Naive thymus-derived CD4-positive, alpha-beta T cell (primary cell): ENCODE data around the gene FOLR1. TPM values are rescaled to one million over a fixed set of nuclear protein-coding genes. Genes with fewer than 3 reads are reported as not detected.

Experiments
- ATAC-seq: fragments of 150-1000 bp; cut with Tn5 transposase; 2 replicates; pipeline ENCODE4 v1.10.0; 2021; ENCODE audit warnings: mild to moderate bottlenecking, moderate library complexity
- CTCF ChIA-PET: fragments of 350-600 bp; sonication (Branson Sonifier 250); formaldehyde crosslinking; loops from one replicate; lab custom pipeline; 2021; ENCODE audit warnings: antibody characterized with exemption; lab: Charles Lee
- POLR2A ChIA-PET: fragments of 350-600 bp; sonication (Branson Sonifier 250); formaldehyde crosslinking; loops from one replicate; lab custom pipeline; 2021; ENCODE audit warnings: antibody characterized with exemption, inconsistent platforms; lab: Charles Lee
- DNase-seq, 9 donors: peaks; one replicate each; pipeline versions ENCODE4 v3.0.0 to v3.0.0-alpha.2; 2020 to 2022; ENCODE audit warnings: mixed read lengths in 1 of 9
- H3K27ac ChIP-seq: one replicate; pipeline ENCODE4 v1.7.0; 2013; ENCODE audit warnings: mild to moderate bottlenecking, low read depth, low read length, moderate library complexity
- H3K27me3 ChIP-seq, 2 donors: one replicate each; pipeline ENCODE4 v1.7.0; 2013; ENCODE audit warnings: low read length in 2 of 2, mild to moderate bottlenecking in 2 of 2, moderate library complexity in 2 of 2; ENCODE audit not compliant: control insufficient read depth in 2 of 2, insufficient read depth in 2 of 2
- H3K36me3 ChIP-seq, 3 experiments: 1 replicate in 2 of 3; 2 replicates in 1 of 3; pipeline ENCODE4 v1.7.0; 2013; ENCODE audit warnings: low read length in 3 of 3, mild to moderate bottlenecking in 3 of 3, moderate library complexity in 1 of 3; ENCODE audit not compliant: insufficient read depth in 3 of 3, control insufficient read depth in 2 of 3
- H3K4me1 ChIP-seq, 2 donors: one replicate each; pipeline ENCODE4 v1.7.0; 2013; ENCODE audit warnings: low read length in 2 of 2, mild to moderate bottlenecking in 2 of 2, moderate library complexity in 1 of 2; ENCODE audit not compliant: control insufficient read depth in 2 of 2, insufficient read depth in 2 of 2
- H3K4me3 ChIP-seq: 2 replicates; pipeline ENCODE4 v1.7.0; 2013; ENCODE audit warnings: mild to moderate bottlenecking, low read length
- H3K9me3 ChIP-seq, 3 experiments: 1 replicate in 2 of 3; 2 replicates in 1 of 3; pipeline ENCODE4 v1.7.0; 2013; ENCODE audit warnings: low read length in 3 of 3; ENCODE audit not compliant: control insufficient read depth in 2 of 3
- H3K27ac Mint-ChIP-seq, 9 donors: one replicate each; pipeline ENCODE4 v1.8.0; 2020 to 2022; ENCODE audit warnings: mixed read lengths in 9 of 9, mild to moderate bottlenecking in 8 of 9, moderate library complexity in 5 of 9, inconsistent platforms in 2 of 9
- H3K27me3 Mint-ChIP-seq, 5 donors: one replicate each; pipeline ENCODE4 v1.8.0; 2021 to 2022; ENCODE audit warnings: mixed read lengths in 5 of 5, mild to moderate bottlenecking in 1 of 5
- H3K36me3 Mint-ChIP-seq, 5 donors: one replicate each; pipeline ENCODE4 v1.8.0; 2020 to 2022; ENCODE audit warnings: mixed read lengths in 5 of 5, mild to moderate bottlenecking in 3 of 5, inconsistent platforms in 1 of 5
- H3K4me1 Mint-ChIP-seq, 7 donors: one replicate each; pipeline ENCODE4 v1.8.0; 2020 to 2022; ENCODE audit warnings: mixed read lengths in 7 of 7, mild to moderate bottlenecking in 3 of 7, inconsistent platforms in 1 of 7
- H3K4me3 Mint-ChIP-seq, 10 donors: one replicate each; pipeline ENCODE4 v1.8.0; 2020 to 2022; ENCODE audit warnings: mild to moderate bottlenecking in 10 of 10, mixed read lengths in 10 of 10, moderate library complexity in 6 of 10, inconsistent platforms in 2 of 10
- H3K9me3 Mint-ChIP-seq, 11 donors: one replicate each; pipeline ENCODE4 v1.8.0; 2020 to 2022; ENCODE audit warnings: mixed read lengths in 11 of 11, mild to moderate bottlenecking in 4 of 11, inconsistent platforms in 1 of 11, moderate library complexity in 1 of 11
- intact Hi-C, 2 donors: fragments of 100-400 bp; cut with micrococcal nuclease; formaldehyde crosslinking; loops; one replicate each; pipeline ENCODE4 v1.15.1; 2023
- polyA plus RNA-seq, 2 donors: library from polyadenylated mRNA; unstranded; fragments of 300-500 nt; fragmentation: Illumina TruSeq; gene quantifications; one replicate each; pipeline ENCODE4 v1.2.3, GENCODE V29; 2021
- total RNA-seq, 6 experiments: library from RNA in 5 of 6; stranded (reverse) in 5 of 6; gene quantifications; 1 replicate in 5 of 6; 2 replicates in 1 of 6; pipeline ENCODE4 v1.2.3 and lab custom pipeline; 2021 to 2026

The FOLR1 gene
- total and polyA plus RNA-seq, 7 experiments from 2014 or later = not detected

GRCh38 chr11:72228844-72229231 is 36.9 kb downstream of the FOLR1 start:
- H3K36me3 Mint-ChIP-seq = peaks cover 0 to 18% (median 0%) of the 10 kb centered on the region in 5 donors
- H3K27ac ChIP-seq = no peak overlapping the region
- H3K27ac Mint-ChIP-seq = peak overlapping the region in 3 of 9 donors; percentile 23 to 62 (median 59)
- H3K27me3 Mint-ChIP-seq = no peaks in the 10 kb centered on the region
- no peaks in the 10 kb centered on the region for H3K9me3 Mint-ChIP-seq
- peaks cover 0 to 66% (median 0%) of the 10 kb centered on the region in 3 experiments for H3K36me3 ChIP-seq
- H3K4me3 ChIP-seq = no peak overlapping the region
- intact Hi-C loops = loop anchor here in 1 of 2 donors (10.0 kb wide), 2 partner anchors 1136 to 1954 kb away; partner anchors contain the start of gene PPFIA1
- ChIA-PET CTCF (no interaction called here), POLR2A (interaction anchor here (1.5 kb wide), 1 partner anchor 12 kb away, joined by 3 read pairs; no protein-coding TSS in a partner anchor)
- H3K9me3 ChIP-seq = no peaks in the 10 kb centered on the region
- H3K4me1 Mint-ChIP-seq = peaks cover 0 to 20% (median 16%) of the 10 kb centered on the region in 7 donors
- peaks cover 4 to 7% of the 10 kb centered on the region in 2 donors for H3K4me1 ChIP-seq
- H3K27me3 ChIP-seq = no peaks in the 10 kb centered on the region
- DNase-seq (peak in 1 of 9 donors; percentile 14), ATAC-seq (no peak)
- no peak overlapping the region for H3K4me3 Mint-ChIP-seq

GRCh38 chr11:72229336-72229924 is 37.5 kb downstream of the FOLR1 start:
- Histone ChIP-seq H3K4me3 (no peak overlapping the region), H3K27me3 (no peaks in the 10 kb centered on the region), H3K36me3 (peaks cover 0 to 66% (median 0%) of the 10 kb centered on the region in 3 experiments), H3K9me3 (no peaks in the 10 kb centered on the region), H3K27ac (no peak overlapping the region), H3K4me1 (peaks cover 4 to 7% of the 10 kb centered on the region in 2 donors)
- CTCF ChIA-PET = no interaction called here
- Mint-ChIP-seq H3K27ac (peak overlapping the region in 2 of 9 donors; percentile 23 to 60), H3K36me3 (peaks cover 0 to 23% (median 2%) of the 10 kb centered on the region in 5 donors), H3K9me3 (no peaks in the 10 kb centered on the region), H3K4me3 (no peak overlapping the region), H3K4me1 (peaks cover 0 to 20% (median 16%) of the 10 kb centered on the region in 7 donors), H3K27me3 (no peaks in the 10 kb centered on the region)
- DNase-seq (peak in 1 of 9 donors; percentile 12), ATAC-seq (no peak)
- POLR2A ChIA-PET = interaction anchor here (1.5 kb wide), 1 partner anchor 11 kb away, joined by 3 read pairs; no protein-coding TSS in a partner anchor
- intact Hi-C loops = loop anchor here in 1 of 2 donors (10.0 kb wide), 2 partner anchors 1135 to 1955 kb away; partner anchors contain the start of gene PPFIA1

GRCh38 chr11:72229925-72230763 is 38.2 kb downstream of the FOLR1 start:
- Mint-ChIP-seq H3K4me1 (peaks cover 0 to 19% (median 15%) of the 10 kb centered on the region in 7 donors), H3K27ac (no peak overlapping the region), H3K27me3 (no peaks in the 10 kb centered on the region), H3K4me3 (no peak overlapping the region), H3K9me3 (no peaks in the 10 kb centered on the region), H3K36me3 (peaks cover 0 to 30% (median 6%) of the 10 kb centered on the region in 5 donors)
- no peaks in the 10 kb centered on the region for H3K27me3 ChIP-seq
- no peak overlapping the region for H3K27ac ChIP-seq
- H3K4me3 ChIP-seq = no peak overlapping the region
- DNase-seq (peak in 1 of 9 donors; percentile 17), ATAC-seq (no peak)
- POLR2A ChIA-PET = interaction anchor here (0.5 kb wide), 1 partner anchor 27 kb away, joined by 5 read pairs; no protein-coding TSS in a partner anchor
- H3K36me3 ChIP-seq = peaks cover 0 to 73% (median 3%) of the 10 kb centered on the region in 3 experiments
- intact Hi-C loops = loop anchor here in 1 of 2 donors (10.0 kb wide), 2 partner anchors 1135 to 1955 kb away; partner anchors contain the start of gene PPFIA1
- CTCF ChIA-PET = no interaction called here
- no peaks in the 10 kb centered on the region for H3K9me3 ChIP-seq
- H3K4me1 ChIP-seq = peaks cover 4 to 7% of the 10 kb centered on the region in 2 donors

GRCh38 chr11:72230764-72231365 is 38.9 kb downstream of the FOLR1 start:
- Mint-ChIP-seq H3K27me3 (no peaks in the 10 kb centered on the region), H3K36me3 (peaks cover 0 to 33% (median 6%) of the 10 kb centered on the region in 5 donors), H3K27ac (no peak overlapping the region), H3K4me1 (peaks cover 0 to 12% (median 8%) of the 10 kb centered on the region in 7 donors), H3K4me3 (no peak overlapping the region), H3K9me3 (no peaks in the 10 kb centered on the region)
- Histone ChIP-seq H3K27me3 (no peaks in the 10 kb centered on the region), H3K27ac (no peak overlapping the region), H3K4me3 (no peak overlapping the region), H3K36me3 (peaks cover 0 to 80% (median 3%) of the 10 kb centered on the region in 3 experiments), H3K4me1 (peaks cover 0 to 4% of the 10 kb centered on the region in 2 donors), H3K9me3 (no peaks in the 10 kb centered on the region)
- DNase-seq (peak in 1 of 9 donors; percentile 19), ATAC-seq (no peak)
- POLR2A ChIA-PET = no interaction called here
- CTCF ChIA-PET = no interaction called here
- intact Hi-C loops = no loop called here

DNA sequence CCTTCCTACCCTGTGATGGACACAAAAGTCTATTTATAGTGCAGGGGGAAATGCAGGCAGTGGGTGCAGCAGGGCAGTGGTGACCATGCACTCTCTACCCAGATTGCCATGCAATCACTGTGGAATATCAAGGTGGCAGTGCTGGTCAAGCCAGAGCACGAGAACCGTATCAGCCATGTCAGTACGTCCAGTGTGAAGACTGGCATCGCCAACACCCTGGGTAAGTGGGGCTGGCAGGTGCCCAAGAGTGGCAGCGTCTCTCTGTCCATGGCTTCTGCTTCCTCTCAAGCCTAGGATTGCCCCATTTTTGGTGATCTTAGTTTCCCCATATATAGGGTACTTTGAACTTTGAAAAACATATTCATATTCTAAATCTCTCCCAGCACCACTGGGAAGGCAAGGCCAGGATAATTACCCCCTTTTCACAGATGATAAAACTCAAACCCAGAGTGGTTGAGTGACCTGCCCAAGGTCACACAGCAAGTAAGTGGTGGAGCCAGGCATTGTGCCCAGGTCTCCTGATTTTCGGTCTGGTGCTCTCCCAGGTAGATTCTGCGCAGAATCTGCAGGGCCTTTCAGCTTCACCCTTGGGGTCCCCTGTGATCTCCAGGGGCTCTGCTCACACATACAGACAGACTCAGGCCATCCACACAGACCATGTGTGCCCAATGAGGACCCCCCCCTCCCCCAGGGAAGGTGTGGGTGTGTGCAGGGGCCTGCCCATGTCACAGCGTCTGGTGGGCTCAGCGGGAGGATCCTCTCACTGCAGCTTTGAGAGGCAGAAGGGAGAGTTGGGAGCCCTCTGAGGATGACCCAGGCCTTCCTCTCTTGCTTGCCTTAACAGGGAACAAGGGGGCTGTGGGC is 39.7 kb downstream of the FOLR1 start:
- no peak for DNase-seq
- peaks cover 0 to 7% (median 4%) of the 10 kb centered on the region in 7 donors for H3K4me1 Mint-ChIP-seq
- no peaks in the 10 kb centered on the region for H3K27me3 ChIP-seq
- ChIA-PET CTCF (no interaction called here), POLR2A (no interaction called here)
- no peak overlapping the region for H3K27ac Mint-ChIP-seq
- no peak for ATAC-seq
- no peaks in the 10 kb centered on the region for H3K27me3 Mint-ChIP-seq
- peaks cover 0 to under 1% of the 10 kb centered on the region in 2 donors for H3K4me1 ChIP-seq
- H3K27ac ChIP-seq = no peak overlapping the region
- intact Hi-C loops = no loop called here
- no peaks in the 10 kb centered on the region for H3K9me3 ChIP-seq
- peaks cover 0 to 87% (median 3%) of the 10 kb centered on the region in 3 experiments for H3K36me3 ChIP-seq
- H3K9me3 Mint-ChIP-seq = no peaks in the 10 kb centered on the region
- H3K4me3 ChIP-seq = no peak overlapping the region
- H3K36me3 Mint-ChIP-seq = peaks cover 0 to 33% (median 6%) of the 10 kb centered on the region in 5 donors
- H3K4me3 Mint-ChIP-seq = no peak overlapping the region
